Measurements from ENCODE around the gene TCERG1L. TPM values are rescaled to one million over a fixed set of nuclear protein-coding genes. Genes with fewer than 3 reads are reported as not detected.
"Not testable (repeated sequence)": the region's sequence is repeated elsewhere in the genome, so short reads cannot be mapped to it uniquely, and the experiment has no call there.

The TCERG1L gene
- total RNA-seq, 1 donor from 2014 or later: 0.48 TPM

GRCh38 chr10:131143425-131144165 is 167.9 kb downstream of the TCERG1L start:
- no peak for DNase-seq (ENCODE audit: low spot score)

DNA sequence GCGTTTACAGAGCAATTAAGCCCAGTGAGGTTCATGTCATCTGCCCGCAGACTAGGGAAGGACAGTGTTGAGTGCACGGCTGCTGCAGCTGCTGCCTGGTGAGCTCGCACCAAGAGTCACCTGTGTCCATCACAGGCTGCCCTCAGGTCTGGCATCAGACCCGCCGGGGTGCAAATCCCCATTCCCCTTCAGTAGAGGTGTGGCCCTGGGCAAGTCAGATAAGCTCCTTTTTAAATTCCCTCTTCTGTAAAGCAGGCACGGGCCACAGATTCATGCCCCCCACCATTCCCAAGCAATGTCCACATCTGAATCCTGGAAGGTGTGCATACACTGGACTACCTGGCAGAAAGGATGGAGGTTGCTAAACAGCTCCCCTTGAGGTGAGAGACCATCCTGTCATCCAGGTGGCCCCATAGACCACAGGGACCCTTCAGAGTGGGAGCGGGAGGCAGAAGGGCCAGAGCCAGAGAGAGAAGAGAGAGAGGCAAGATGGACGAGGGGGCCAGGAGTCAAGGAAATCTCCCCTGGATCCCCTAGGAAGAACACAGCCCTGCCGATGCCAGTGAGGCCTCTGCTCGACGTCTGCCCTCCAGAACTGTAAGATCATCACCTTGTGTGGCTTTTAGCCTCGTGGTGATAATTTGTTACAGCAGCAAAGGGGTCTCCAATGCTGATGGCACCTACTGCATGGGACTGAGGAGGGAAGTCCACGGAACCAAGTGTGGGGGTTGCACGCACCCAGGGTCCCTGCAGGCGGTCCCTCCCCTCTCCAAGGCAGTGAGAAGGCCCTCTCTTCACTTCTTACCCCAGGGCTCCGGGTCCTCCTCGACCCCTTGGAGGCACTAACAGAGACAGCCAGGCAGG is 168.8 kb downstream of the TCERG1L start:
- DNase-seq (ENCODE audit: low spot score): no peak

DNA sequence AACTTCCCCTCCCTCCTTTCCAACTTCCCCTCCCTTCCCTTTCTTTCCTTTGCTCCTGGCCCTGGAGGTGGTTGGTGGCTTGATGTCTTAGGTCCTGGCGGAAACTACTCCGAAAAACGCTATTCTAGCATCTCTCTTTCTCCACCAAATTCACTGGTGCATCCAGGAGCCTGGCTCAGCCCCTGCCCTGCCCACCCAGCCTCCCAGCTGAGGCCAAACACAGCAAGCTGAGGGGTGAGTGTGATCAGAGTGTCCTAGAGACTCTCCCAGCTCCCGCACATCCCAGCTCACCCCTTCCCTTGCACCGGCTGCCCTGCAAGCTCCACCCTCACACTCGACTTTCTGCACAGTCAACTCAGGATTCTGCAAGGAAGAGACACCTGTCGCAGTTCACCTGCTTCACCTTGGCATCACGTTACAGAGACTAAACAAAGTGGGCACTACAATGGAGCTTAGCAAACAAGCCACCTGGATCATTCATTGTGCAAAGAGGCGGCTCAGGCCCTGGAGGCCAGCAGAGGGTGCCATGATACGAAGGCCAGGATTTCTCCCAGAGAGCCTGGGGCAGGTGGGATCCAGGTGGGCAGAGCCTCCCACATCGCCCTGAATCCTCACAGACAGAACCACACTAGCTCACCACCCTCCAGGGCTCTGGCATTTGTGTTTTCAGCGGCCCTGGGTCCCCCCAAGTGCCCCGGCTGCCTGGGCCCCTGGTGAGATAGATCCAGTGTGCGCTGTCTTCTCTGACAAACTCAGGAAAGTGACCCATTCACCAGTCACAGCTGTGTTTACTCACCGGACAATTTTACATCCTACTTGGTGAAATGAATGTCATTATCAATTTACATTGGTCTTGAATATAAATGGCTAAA is 169.6 kb downstream of the TCERG1L start:
- DNase-seq (ENCODE audit: low spot score): no peak

- DNase-seq (ENCODE audit: low spot score): no peak
Measured at GRCh38 chr10:131141207-131141606, 170.3 kb downstream of the TCERG1L start.

GRCh38 chr10:131140606-131141005 is 170.9 kb downstream of the TCERG1L start:
- DNase-seq (ENCODE audit: low spot score): no peak

- DNase-seq (ENCODE audit: low spot score): peak; percentile 44
Measured at GRCh38 chr10:131137223-131137622, 174.3 kb downstream of the TCERG1L start.

GRCh38 chr10:131136336-131136735 is 175.2 kb downstream of the TCERG1L start:
- DNase-seq (ENCODE audit: low spot score): not testable (repeated sequence)

GRCh38 chr10:131135716-131136115 is 175.8 kb downstream of the TCERG1L start:
- no peak for DNase-seq (ENCODE audit: low spot score)

DNA sequence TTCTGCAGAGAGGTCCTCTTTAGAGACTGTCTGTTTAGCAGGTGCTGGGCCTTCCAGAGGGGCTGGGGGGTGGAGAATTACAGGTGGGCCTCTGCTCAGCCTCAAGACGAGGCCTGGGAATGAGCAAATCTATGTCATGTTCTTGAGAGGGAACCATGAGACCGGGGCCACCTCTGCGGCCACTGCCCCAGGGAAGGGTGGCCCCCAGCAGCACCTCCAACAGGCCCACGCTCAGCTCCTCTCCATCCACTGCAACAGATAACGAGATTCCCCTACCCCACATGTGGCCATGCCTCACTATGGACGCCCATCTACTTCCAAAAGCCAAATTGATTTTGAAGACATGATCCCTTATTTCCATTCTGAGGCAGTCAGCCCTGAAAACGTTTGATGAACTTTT is 176.9 kb downstream of the TCERG1L start:
- DNase-seq (ENCODE audit: low spot score): no peak

DNA sequence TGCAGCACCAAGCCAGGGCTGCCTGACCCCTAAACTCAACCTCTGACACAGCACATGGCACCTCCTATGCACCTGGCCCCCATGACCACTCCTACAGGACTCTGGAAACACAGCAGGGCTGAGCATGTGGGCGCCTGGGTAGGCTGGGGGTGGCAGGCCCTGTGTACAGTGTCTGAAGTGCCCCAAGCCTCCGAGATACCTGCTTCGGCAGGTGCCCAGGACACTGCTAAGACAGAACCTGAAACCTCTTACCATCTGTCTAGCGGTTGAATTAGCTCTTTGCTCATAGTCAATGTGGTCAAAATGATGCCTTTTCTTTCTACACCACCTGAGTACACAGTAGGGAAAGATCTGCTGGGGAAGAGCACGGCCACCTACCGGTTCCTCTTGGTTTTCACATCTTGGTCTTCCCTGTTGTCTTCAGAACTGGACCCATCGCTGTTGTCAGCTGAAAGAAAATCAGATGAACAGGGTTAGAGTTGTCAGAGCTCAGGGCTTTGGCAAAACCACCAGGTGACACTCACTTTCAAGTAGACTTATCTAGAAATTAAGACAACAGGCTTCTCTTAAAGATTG is 177.4 kb downstream of the TCERG1L start:
- no peak for DNase-seq (ENCODE audit: low spot score)

DNA sequence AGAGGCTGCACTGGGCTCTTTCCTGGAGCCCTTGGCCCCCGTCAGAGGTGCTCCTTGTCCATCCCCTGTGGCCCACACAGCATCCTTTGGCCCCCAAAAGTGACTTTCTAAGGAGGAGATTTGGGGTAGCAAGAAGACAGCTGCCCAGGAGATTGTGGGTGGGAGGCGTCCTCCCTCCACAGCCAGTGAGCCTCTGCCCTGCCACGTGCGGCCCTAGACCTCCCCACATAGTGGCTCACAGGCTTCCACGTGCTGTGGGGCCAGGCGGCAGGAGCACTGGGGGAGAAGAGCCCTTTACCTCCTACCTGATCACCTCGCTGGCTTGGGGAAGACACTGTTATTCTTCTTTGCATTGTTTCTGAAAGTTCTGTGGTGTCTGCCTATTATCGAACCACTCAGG is 178.8 kb downstream of the TCERG1L start:
- DNase-seq (ENCODE audit: low spot score): no peak

DNA sequence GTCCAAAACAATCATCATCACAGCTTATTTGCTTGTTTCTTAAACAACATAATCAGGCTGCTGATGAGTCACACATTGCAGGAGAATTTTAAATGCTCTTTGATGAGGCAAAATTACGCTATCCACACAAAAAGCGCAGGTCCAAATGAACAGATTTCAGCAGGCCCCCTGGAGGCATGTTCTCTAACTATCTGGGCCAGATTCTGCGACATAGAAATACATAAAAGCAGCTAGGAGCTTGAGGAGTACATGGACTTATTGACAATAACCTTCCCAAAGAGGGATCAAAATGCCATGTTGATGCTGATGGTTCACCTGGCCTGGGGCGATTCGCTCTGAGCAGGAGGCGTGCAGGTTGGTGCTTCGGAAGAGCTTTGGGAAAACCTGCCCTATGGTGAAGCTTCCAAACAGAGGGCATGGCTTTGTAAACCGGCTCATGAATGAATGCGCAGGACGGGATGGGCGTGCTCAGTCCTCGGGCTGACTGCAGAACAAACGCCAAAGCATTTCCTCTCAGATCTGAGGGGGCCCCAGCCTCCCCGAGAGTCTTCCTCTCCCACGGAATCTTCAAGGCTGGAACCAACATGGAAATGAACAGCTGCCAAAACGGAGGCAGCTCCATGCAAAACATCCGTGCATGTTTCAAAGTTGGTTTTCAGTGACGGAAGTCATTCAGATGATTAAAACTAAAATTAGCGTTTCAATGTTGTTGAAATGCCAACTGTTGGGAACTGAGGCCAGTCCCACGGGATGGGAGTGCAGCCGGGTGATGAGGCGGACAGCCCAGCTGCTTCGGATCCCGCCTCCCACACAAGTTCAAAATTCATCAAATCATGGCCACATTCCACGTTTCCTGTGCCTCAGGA is 179.6 kb downstream of the TCERG1L start:
- DNase-seq (ENCODE audit: low spot score): no peak

DNA sequence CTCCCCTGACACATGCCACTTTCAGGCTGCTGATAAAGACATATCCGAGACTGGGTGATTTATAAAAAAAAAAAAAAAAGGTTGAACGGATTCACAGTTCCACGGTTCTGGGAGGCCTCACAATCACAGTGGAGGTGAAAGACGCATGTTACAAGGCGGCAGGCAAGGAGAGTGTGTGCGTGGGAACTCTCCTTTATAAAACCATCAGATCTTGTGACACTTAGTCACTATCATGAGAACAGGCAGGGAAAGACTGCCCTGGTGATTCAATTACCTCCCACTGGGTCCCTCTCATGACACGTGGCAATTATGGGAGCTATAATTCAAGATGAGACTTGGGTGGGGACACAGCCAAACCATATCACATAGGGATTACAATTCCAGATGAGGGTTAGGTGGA is 181.5 kb downstream of the TCERG1L start:
- no peak for DNase-seq (ENCODE audit: low spot score)

DNA sequence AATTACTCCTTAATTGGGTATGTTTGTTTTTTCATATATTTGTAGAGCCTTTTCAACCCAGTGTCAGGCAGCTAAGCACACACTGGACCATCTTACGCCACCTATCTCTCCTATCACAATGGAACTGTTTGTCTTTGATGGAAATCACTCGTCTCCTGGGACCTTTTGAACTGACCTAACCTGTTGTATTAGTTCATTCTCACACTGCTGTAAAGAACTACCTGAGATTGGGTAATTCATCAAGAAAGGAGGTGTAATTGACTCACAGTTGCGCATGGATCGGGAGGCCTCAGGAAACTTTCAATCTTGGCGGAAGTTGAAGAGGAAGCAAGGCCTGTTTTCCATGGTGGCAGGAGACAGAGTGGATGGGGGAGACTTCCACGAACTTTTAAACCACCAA is 182.0 kb downstream of the TCERG1L start:
- DNase-seq (ENCODE audit: low spot score): no peak

- no peak for DNase-seq (ENCODE audit: low spot score)
Measured at GRCh38 chr10:131128731-131129130, 182.8 kb downstream of the TCERG1L start.

- DNase-seq (ENCODE audit: low spot score): no peak
Measured at GRCh38 chr10:131127610-131128009, 183.9 kb downstream of the TCERG1L start.

DNA sequence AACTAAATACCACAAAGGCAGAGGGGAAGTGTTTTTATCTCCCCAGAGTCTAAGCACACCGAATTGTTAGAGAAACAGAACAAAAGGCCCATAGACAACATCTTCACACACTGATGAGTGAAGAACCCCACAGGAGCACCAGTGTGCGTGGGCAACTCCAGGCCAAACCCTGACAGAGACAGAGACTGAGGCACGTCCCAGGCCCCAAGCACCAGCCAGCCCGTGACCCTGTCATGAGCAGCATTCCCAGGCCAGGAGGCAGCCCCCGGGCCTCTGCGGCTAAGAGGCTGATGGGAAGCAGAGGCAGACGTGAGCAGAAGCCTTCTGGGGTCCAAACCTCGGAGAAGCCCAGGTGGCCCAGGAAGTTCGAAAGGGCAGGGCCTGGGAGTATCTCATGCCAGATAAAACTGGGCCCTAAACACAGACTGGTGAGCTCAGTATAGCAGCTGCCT is 184.4 kb downstream of the TCERG1L start:
- DNase-seq (ENCODE audit: low spot score): no peak

DNA sequence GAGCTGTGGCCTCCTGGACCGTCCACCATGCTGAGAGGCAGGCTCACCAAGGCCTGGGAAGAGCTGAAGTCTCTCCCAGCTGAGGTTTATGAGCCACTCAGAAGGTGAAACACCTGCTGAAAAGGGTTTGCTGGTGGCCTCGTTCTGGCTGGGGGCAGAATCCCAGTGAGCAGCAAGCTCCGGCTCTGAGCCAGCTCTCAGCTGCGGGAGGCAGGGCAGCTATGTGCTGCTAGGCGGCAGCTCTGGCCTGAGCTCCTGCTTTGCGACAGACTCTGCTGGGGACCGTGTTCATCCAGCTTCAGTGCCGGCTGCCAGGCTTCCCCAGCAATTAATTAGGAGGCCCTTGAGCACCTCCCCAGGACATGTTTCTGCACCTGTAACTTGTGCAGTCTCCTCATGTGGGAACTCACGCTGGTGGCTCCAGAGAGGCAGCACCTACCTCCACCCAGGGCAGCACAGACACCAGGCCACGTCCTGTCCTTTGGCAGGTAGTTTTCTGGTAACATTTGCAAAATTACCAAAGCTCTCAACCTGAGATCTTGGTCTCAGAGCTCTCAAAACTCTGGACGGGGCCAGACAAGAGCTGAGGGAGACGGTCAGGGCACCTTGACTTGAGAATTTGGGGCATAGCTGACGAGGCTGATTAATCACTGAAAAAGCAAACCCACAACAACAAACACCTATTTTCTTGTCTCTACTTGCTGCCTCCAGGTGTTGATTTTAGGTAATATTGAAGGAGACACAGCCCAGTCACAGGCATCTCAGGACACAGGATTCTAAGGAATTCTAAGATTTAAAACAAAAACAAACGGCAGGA is 185.0 kb downstream of the TCERG1L start:
- no peak for DNase-seq (ENCODE audit: low spot score)

DNA sequence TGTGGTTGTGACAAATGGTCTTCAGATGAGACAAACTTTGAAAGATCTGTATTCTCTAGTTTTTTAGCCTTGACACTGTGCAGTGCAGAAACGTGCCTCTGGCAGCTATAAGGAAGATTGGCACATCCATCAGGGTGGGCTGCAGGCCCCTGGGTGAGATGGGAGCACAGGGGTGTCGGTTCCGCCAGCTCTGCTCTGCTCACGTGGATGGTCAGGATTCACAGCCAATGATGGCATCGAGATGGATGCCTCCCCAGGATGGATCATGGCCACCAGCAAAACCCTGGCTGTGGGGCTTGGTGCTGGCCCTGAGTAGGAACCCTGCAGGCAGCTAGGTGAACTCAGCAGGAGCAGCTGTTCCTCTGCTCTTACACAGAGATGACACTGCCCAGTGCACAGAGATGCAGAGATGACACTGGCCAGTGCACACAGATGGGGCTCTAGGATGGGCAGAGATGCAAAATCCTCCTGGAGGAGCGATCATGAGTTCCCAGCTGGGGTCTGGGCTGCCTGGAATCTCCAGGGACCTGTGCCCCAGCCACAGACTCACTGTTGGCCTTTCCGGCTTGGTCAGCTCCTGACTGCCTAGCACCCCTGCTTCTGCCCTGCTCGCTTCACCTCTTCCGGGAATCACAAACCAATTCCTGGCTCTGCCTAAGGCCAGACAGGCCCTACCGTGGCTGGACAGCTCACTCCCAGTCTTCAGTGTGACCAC is 185.9 kb downstream of the TCERG1L start:
- DNase-seq (ENCODE audit: low spot score): no peak

All from umbilical cord (tissue), 2 donors.